SK-N-SH treated with all-trans-retinoic acid at 6 μM for 48 hours (cell line): ENCODE data around the gene GRID1.

Experiments used
- ARNTL ChIP-seq: fragments of 450-650 bp; formaldehyde crosslinking; IDR thresholded peaks from 2 replicates; pipeline ENCODE4 v1.5.0; 2020; ENCODE audit warnings: low read depth, mild to moderate bottlenecking, moderate library complexity, borderline replicate concordance
- BACH2 ChIP-seq: fragments of 250-450 bp; sonication (Bioruptor Pico); IDR thresholded peaks from 2 replicates; pipeline ENCODE4 v1.9.0; 2021; ENCODE audit warnings: mild to moderate bottlenecking, borderline replicate concordance
- OSR1 ChIP-seq: fragments of 250-450 bp; sonication (Bioruptor Pico); IDR thresholded peaks from 2 replicates; pipeline ENCODE4 v1.8.0; 2022; ENCODE audit warnings: moderate library complexity, mild to moderate bottlenecking, inconsistent platforms

DNA sequence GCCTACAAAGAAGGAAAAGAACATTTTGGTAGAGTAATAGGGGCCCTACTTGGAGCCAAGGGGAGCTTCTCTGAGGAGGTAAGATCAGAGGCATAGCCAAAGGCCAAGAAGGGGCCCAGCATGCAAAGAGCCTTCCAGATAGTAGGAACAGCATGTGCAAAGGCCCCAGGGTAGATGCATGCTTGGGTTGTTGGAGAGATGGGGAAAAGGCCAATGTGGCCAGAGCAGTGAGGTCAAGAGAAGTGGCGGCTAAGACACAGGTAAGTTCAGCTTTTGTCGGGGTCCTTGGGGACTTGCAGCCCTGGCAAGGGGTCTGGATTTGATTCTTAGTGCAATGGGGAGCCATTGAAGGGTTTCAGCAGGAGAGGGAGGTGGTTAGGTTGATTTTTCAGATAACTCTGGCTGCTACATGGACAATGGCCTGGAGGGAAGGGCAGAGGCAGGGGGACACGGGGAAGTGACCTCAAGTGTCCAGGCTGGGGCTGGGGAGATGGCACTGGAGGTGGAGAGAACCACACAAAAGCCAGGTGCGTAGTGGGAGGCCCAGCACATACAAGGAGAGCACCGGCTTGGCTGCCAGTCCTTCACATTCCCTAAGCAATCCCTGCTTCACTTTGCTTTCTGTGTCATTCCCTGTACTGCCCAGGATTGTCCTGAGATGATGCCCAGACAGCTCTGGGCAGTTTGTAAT, 16.5 kb downstream of the GRID1 start:
- TF ChIP-seq BACH2 (CRISPR knock-in tag) (no peak), ARNTL (CRISPR knock-in tag) (no peak), OSR1 (CRISPR knock-in tag) (no peak)
